CD4-positive, alpha-beta T cell (primary cell): Measurements from ENCODE around the gene TSPAN18. TPM values are rescaled to one million over a fixed set of nuclear protein-coding genes. Genes with fewer than 3 reads are reported as not detected.

Experiments used
- ATAC-seq: fragments of 200-7000 bp; cut with Tn5 transposase; one replicate; pipeline ENCODE4 v1.10.0; 2022; ENCODE audit warnings: mild to moderate bottlenecking; ENCODE audit not compliant: poor library complexity
- CTCF ChIA-PET: fragments of 350-600 bp; sonication (Branson Sonifier 250); formaldehyde crosslinking; loops from one replicate; lab custom pipeline; 2021; ENCODE audit warnings: antibody characterized with exemption, inconsistent platforms; lab: Charles Lee
- POLR2A ChIA-PET: fragments of 350-600 bp; sonication (Branson Sonifier 250); formaldehyde crosslinking; loops from one replicate; lab custom pipeline; 2021; ENCODE audit warnings: antibody characterized with exemption, inconsistent platforms; lab: Charles Lee
- DNase-seq, 14 experiments: peaks; one replicate each; pipeline ENCODE4 v3.0.0-alpha.2; 2013 to 2020; ENCODE audit warnings: mixed read lengths in 2 of 14
- H3K27ac ChIP-seq, 2 donors: one replicate each; pipeline versions ENCODE4 v1.5.1 to v1.7.0; 2013; ENCODE audit warnings: low read length in 2 of 2, low read depth in 1 of 2, mild to moderate bottlenecking in 1 of 2
- H3K27me3 ChIP-seq, 2 experiments: 1 replicate in 1 of 2; 2 replicates in 1 of 2; pipeline versions ENCODE4 v1.6.1 to v1.7.0; 2013; ENCODE audit warnings: low read length in 2 of 2, control low read depth in 1 of 2, mild to moderate bottlenecking in 1 of 2, moderate library complexity in 1 of 2; ENCODE audit not compliant: insufficient read depth in 2 of 2, control insufficient read depth in 1 of 2
- H3K36me3 ChIP-seq: one replicate; pipeline ENCODE4 v1.6.1; 2013; ENCODE audit warnings: low read length, control low read depth; ENCODE audit not compliant: insufficient read depth
- H3K4me1 ChIP-seq: one replicate; pipeline ENCODE4 v1.6.1; 2013; ENCODE audit warnings: low read length, control low read depth; ENCODE audit not compliant: insufficient read depth
- H3K4me3 ChIP-seq: one replicate; pipeline ENCODE4 v1.5.1; 2013; ENCODE audit warnings: mild to moderate bottlenecking, low read length, moderate library complexity
- H3K9me3 ChIP-seq, 2 experiments: 1 replicate in 1 of 2; 2 replicates in 1 of 2; pipeline versions ENCODE4 v1.6.1 to v1.7.0; 2013; ENCODE audit warnings: low read length in 2 of 2, mild to moderate bottlenecking in 2 of 2, control low read depth in 1 of 2, moderate library complexity in 1 of 2; ENCODE audit not compliant: control insufficient read depth in 1 of 2, insufficient read depth in 1 of 2
- H3K27ac Mint-ChIP-seq: one replicate; pipeline ENCODE4 v1.8.0; 2020; ENCODE audit warnings: mixed read lengths
- H3K27me3 Mint-ChIP-seq: one replicate; pipeline ENCODE4 v1.8.0; 2021; ENCODE audit warnings: mixed read lengths
- H3K36me3 Mint-ChIP-seq: one replicate; pipeline ENCODE4 v1.8.0; 2021; ENCODE audit warnings: low read depth, mixed read lengths
- H3K4me1 Mint-ChIP-seq: one replicate; pipeline ENCODE4 v1.8.0; 2021; ENCODE audit warnings: low read depth, mixed read lengths
- H3K4me3 Mint-ChIP-seq: one replicate; pipeline ENCODE4 v1.8.0; 2020; ENCODE audit warnings: mild to moderate bottlenecking, mixed read lengths
- H3K9me3 Mint-ChIP-seq: one replicate; pipeline ENCODE4 v1.8.0; 2020; ENCODE audit warnings: mixed read lengths
- intact Hi-C, 2 experiments: fragments of 100-400 bp; cut with DNase I in 1 of 2; cut with micrococcal nuclease in 1 of 2; formaldehyde crosslinking; loops; one replicate each; pipeline versions ENCODE4 v1.15.1 to v1.9.0; 2023 to 2025; cut with DNase I, micrococcal nuclease
- total RNA-seq, 174 experiments: library from RNA in 2 of 174; stranded (reverse) in 2 of 174; gene quantifications; one replicate each; pipeline ENCODE4 v1.2.3 and lab custom pipeline; 2021 to 2026
- TF ChIP-seq, protein P1 (sequence below): fragments of 200-600 bp; IDR thresholded peaks from one replicate; pipeline ENCODE4 v1.8.0; 2022; ENCODE audit warnings: antibody characterized with exemption, mild to moderate bottlenecking

Gene TSPAN18
- total RNA-seq, 2 experiments from 2014 or later: 23.0 to 25.3 TPM

DNA sequence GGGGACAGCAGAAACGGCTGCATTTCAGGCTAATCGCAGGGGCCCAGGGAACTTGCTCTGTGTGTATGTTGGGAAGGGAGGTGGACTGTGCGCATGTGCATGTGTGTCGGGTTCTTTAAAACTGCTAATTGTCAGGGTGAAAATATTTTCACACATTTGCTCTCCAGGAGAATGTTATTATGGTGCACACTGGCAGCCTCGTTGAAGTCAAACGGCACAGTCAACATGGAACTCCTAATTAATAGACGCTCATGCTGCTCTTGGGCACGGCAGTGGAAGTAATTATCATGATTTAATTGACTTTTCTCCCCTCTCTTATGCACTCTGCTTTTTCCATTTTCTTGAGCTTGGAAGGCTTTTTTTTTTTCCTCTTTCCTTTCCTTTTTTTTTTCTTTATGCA lies 92.6 kb downstream of the TSPAN18 start:
- no peaks in the 10 kb centered on the region for H3K27me3 Mint-ChIP-seq
- ChIA-PET POLR2A (no interaction called here), CTCF (no interaction called here)
- no peaks in the 10 kb centered on the region for H3K36me3 Mint-ChIP-seq
- TF ChIP-seq, protein P1, sequence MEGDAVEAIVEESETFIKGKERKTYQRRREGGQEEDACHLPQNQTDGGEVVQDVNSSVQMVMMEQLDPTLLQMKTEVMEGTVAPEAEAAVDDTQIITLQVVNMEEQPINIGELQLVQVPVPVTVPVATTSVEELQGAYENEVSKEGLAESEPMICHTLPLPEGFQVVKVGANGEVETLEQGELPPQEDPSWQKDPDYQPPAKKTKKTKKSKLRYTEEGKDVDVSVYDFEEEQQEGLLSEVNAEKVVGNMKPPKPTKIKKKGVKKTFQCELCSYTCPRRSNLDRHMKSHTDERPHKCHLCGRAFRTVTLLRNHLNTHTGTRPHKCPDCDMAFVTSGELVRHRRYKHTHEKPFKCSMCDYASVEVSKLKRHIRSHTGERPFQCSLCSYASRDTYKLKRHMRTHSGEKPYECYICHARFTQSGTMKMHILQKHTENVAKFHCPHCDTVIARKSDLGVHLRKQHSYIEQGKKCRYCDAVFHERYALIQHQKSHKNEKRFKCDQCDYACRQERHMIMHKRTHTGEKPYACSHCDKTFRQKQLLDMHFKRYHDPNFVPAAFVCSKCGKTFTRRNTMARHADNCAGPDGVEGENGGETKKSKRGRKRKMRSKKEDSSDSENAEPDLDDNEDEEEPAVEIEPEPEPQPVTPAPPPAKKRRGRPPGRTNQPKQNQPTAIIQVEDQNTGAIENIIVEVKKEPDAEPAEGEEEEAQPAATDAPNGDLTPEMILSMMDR: no peak
- ATAC-seq (no peak), DNase-seq (no peak)
- no peak overlapping the region for H3K27ac Mint-ChIP-seq
- Histone ChIP-seq H3K4me3 (no peak overlapping the region), H3K27me3 (no peaks in the 10 kb centered on the region), H3K9me3 (peaks cover 0 to 15% of the 10 kb centered on the region in 2 experiments), H3K36me3 (peaks cover 7% of the 10 kb centered on the region), H3K27ac (no peak overlapping the region), H3K4me1 (peaks cover 10% of the 10 kb centered on the region)
- H3K4me3 Mint-ChIP-seq: no peak overlapping the region
- intact Hi-C loops: no loop called here
- no peaks in the 10 kb centered on the region for H3K9me3 Mint-ChIP-seq
- H3K4me1 Mint-ChIP-seq: no peaks in the 10 kb centered on the region

DNA sequence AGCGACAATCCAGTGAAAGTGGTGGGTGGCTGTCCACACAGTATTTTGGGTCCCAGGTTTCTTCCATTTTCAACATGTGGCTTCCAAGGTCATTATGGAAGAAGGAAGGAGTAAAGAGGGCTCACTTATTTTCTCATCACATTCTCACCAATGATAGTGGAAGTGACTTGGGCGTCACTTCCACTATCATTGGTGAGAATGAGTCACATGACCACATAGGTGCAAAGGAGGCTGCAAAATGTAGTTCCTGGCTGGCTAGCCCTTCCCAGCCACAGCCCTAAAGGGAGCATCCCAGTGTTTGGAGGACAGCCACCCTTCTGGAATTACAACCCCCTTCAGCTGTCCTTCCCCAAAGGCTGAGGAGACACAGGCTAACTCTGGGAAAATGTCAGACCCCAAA lies 95.6 kb downstream of the TSPAN18 start:
- ATAC-seq (no peak), DNase-seq (no peak)
- TF ChIP-seq, protein P1: no peak
- no peak overlapping the region for H3K27ac Mint-ChIP-seq
- Histone ChIP-seq H3K36me3 (peaks cover 3% of the 10 kb centered on the region), H3K9me3 (no peaks in the 10 kb centered on the region), H3K27me3 (no peaks in the 10 kb centered on the region), H3K4me3 (no peak overlapping the region), H3K27ac (no peak overlapping the region), H3K4me1 (peaks cover 5% of the 10 kb centered on the region)
- no peaks in the 10 kb centered on the region for H3K4me1 Mint-ChIP-seq
- ChIA-PET POLR2A (no interaction called here), CTCF (interaction anchor here (1.4 kb wide), 1 partner anchor 41 kb away, joined by 3 read pairs; no protein-coding TSS in a partner anchor)
- H3K27me3 Mint-ChIP-seq: no peaks in the 10 kb centered on the region
- intact Hi-C loops: no loop called here
- no peaks in the 10 kb centered on the region for H3K9me3 Mint-ChIP-seq
- no peaks in the 10 kb centered on the region for H3K36me3 Mint-ChIP-seq
- H3K4me3 Mint-ChIP-seq: no peak overlapping the region

DNA sequence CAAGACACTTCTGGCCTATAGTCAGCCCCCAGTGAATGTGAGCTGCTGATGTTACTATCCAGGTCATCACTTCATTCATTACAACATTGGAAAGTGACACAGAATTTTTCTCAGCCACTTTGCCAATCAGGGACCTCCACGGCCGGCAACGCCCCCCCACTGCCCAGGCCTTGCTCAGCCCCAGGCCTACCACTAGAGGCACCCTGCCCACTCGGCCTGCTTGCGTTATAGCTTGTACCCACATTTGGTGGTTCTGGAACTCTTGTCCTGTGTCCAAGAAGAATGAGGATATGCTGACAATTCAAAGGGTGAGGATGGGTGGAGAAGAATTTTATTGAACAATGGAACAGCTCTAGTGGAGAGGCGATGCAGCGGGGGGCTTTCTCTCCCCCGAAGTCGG lies 96.2 kb downstream of the TSPAN18 start:
- H3K9me3 Mint-ChIP-seq: no peaks in the 10 kb centered on the region

More for the DNA sequence above, 96.2 kb downstream of the TSPAN18 start:
- intact Hi-C loops: no loop called here
- no peaks in the 10 kb centered on the region for H3K27me3 ChIP-seq
- H3K4me1 Mint-ChIP-seq: no peaks in the 10 kb centered on the region
- no peak overlapping the region for H3K4me3 ChIP-seq
- H3K27ac ChIP-seq: no peak overlapping the region
- H3K27ac Mint-ChIP-seq: no peak overlapping the region
- peaks cover 5% of the 10 kb centered on the region for H3K4me1 ChIP-seq
- H3K36me3 Mint-ChIP-seq: no peaks in the 10 kb centered on the region
- TF ChIP-seq, protein P1: no peak
- CTCF ChIA-PET: interaction anchor here (1.4 kb wide), 1 partner anchor 41 kb away, joined by 3 read pairs; no protein-coding TSS in a partner anchor
- H3K27me3 Mint-ChIP-seq: no peaks in the 10 kb centered on the region
- no peak for DNase-seq
- POLR2A ChIA-PET: no interaction called here
- ATAC-seq: no peak
- H3K36me3 ChIP-seq: no peaks in the 10 kb centered on the region
- no peaks in the 10 kb centered on the region for H3K9me3 ChIP-seq
- H3K4me3 Mint-ChIP-seq: no peak overlapping the region
